OCI-LY1 (cell line): ENCODE measurements around the gene SEPTIN8.

ENCODE experiments used
- H2AFZ ChIP-seq: fragments of 200-600 bp; sonication (generic), shearing (Covaris generic); 2 replicates; pipeline ENCODE4 v1.6.0; 2014; ENCODE audit warnings: antibody characterized with exemption, mild to moderate bottlenecking, low read length
- H3F3A ChIP-seq: fragments of 200-600 bp; sonication (generic), shearing (Covaris generic); 2 replicates; pipeline ENCODE4 v1.6.0; 2014; ENCODE audit warnings: mild to moderate bottlenecking, antibody characterized with exemption, low read length, moderate library complexity; ENCODE audit not compliant: insufficient read depth
- H3K27ac ChIP-seq: fragments of 200-600 bp; sonication (generic); 2 replicates; pipeline ENCODE4 v1.5.1; 2014; ENCODE audit warnings: low read length, mixed run types, mild to moderate bottlenecking, low read depth; ENCODE audit not compliant: poor library complexity, severe bottlenecking
- H3K27me3 ChIP-seq: fragments of 200-600 bp; sonication (generic); 2 replicates; pipeline ENCODE4 v1.6.0; 2014; ENCODE audit warnings: antibody characterized with exemption, mild to moderate bottlenecking, low read length, moderate library complexity; ENCODE audit not compliant: insufficient read depth
- H3K36me3 ChIP-seq: fragments of 200-600 bp; sonication (generic); 2 replicates; pipeline ENCODE4 v1.6.1; 2014; ENCODE audit warnings: mild to moderate bottlenecking, antibody characterized with exemption, low read length, moderate library complexity, mixed read lengths; ENCODE audit not compliant: insufficient read depth
- H3K4me1 ChIP-seq: fragments of 200-600 bp; sonication (generic); 2 replicates; pipeline ENCODE4 v1.5.1; 2014; ENCODE audit warnings: mild to moderate bottlenecking, low read length, moderate library complexity; ENCODE audit not compliant: insufficient read depth, severe bottlenecking
- H3K4me2 ChIP-seq: fragments of 200-600 bp; sonication (generic), shearing (Covaris generic); 2 replicates; pipeline ENCODE4 v1.6.1; 2014; ENCODE audit warnings: low read length
- H3K4me3 ChIP-seq: fragments of 200-600 bp; sonication (generic); 2 replicates; pipeline ENCODE4 v1.5.1; 2014; ENCODE audit warnings: low read length, low read depth, mild to moderate bottlenecking, mixed read lengths; ENCODE audit not compliant: poor library complexity, severe bottlenecking
- H3K79me2 ChIP-seq: fragments of 200-600 bp; shearing (Covaris generic); 2 replicates; pipeline ENCODE4 v1.6.1; 2016; ENCODE audit warnings: mixed run types, low read length, mixed read lengths; ENCODE audit not compliant: insufficient read depth
- H3K9ac ChIP-seq: fragments of 200-600 bp; sonication (generic), shearing (Covaris generic); 2 replicates; pipeline ENCODE4 v1.6.1; 2014; ENCODE audit warnings: mild to moderate bottlenecking, low read length, mixed read lengths
- H3K9me2 ChIP-seq: fragments of 200-600 bp; sonication (generic), shearing (Covaris generic); 2 replicates; pipeline ENCODE4 v1.6.1; 2014; ENCODE audit warnings: low read depth, mild to moderate bottlenecking, low read length, mixed read lengths
- H3K9me3 ChIP-seq: fragments of 200-600 bp; shearing (Covaris generic); 2 replicates; pipeline ENCODE4 v1.6.1; 2014; ENCODE audit warnings: low read length, mixed read lengths
- H4K20me1 ChIP-seq: fragments of 200-600 bp; sonication (generic), shearing (Covaris generic); 2 replicates; pipeline ENCODE4 v1.6.0; 2016; ENCODE audit warnings: mild to moderate bottlenecking, low read length; ENCODE audit not compliant: insufficient read depth
- EZH2 ChIP-seq: fragments of 200-600 bp; sonication (generic), shearing (Covaris generic); IDR thresholded peaks from 2 replicates; pipeline ENCODE4 v1.8.0; 2017; ENCODE audit warnings: borderline replicate concordance, mixed run types, mild to moderate bottlenecking, antibody characterized with exemption, low read length, moderate library complexity, mixed read lengths
- TF ChIP-seq, protein P1 (sequence below): fragments of 200-600 bp; sonication (generic), shearing (Covaris generic); IDR thresholded peaks from 2 replicates; pipeline ENCODE4 v1.5.1; 2017; ENCODE audit warnings: mild to moderate bottlenecking, antibody characterized with exemption, low read length, moderate library complexity, mixed read lengths

Gene SEPTIN8

DNA sequence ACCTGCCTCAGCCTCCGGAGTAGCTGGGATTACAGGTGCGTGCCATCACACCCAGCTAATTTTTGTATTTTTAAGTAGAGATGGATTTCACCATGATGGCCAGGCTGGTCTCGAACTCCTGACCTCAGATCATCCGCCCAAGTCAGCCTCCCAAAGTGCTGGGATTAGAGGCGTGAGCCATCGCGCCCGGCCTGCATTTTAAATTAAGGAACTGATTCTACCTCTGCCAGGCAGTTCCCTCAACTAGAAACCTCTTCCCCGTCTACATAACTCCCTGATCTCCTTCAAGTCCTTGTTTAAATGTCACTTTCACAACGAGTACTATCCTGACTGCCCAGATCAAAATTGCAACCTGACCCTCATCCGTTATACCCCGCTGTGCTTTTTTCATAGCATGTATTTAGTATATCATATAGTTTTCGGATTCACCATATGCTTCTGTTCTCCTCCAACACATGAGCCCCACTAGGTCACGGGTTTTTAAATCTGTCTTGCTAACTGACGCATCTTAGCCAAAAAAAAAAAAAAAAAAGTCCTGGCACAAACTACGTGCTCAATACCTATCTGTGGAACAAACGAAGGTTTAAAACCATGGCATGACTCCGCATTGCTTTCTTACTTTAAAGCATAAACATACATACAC, 35.2 kb upstream of the SEPTIN8 start:
- no peaks in the 10 kb centered on the region for H3K9me2 ChIP-seq
- H3K4me3 ChIP-seq, result no peak overlapping the region
- H3K9me3 ChIP-seq, result no peaks in the 10 kb centered on the region
- H3K9ac ChIP-seq, result no peak overlapping the region
- no peak overlapping the region for H3K27ac ChIP-seq
- no peak overlapping the region for H2AFZ ChIP-seq
- no peaks in the 10 kb centered on the region for H4K20me1 ChIP-seq
- no peaks in the 10 kb centered on the region for H3F3A ChIP-seq
- H3K27me3 ChIP-seq, result peaks cover 14% of the 10 kb centered on the region
- no peak overlapping the region for H3K4me2 ChIP-seq
- H3K36me3 ChIP-seq, result no peaks in the 10 kb centered on the region
- no peaks in the 10 kb centered on the region for H3K79me2 ChIP-seq
- peaks cover 4% of the 10 kb centered on the region for H3K4me1 ChIP-seq
- no peak for TF ChIP-seq EZH2
- TF ChIP-seq, protein P1, sequence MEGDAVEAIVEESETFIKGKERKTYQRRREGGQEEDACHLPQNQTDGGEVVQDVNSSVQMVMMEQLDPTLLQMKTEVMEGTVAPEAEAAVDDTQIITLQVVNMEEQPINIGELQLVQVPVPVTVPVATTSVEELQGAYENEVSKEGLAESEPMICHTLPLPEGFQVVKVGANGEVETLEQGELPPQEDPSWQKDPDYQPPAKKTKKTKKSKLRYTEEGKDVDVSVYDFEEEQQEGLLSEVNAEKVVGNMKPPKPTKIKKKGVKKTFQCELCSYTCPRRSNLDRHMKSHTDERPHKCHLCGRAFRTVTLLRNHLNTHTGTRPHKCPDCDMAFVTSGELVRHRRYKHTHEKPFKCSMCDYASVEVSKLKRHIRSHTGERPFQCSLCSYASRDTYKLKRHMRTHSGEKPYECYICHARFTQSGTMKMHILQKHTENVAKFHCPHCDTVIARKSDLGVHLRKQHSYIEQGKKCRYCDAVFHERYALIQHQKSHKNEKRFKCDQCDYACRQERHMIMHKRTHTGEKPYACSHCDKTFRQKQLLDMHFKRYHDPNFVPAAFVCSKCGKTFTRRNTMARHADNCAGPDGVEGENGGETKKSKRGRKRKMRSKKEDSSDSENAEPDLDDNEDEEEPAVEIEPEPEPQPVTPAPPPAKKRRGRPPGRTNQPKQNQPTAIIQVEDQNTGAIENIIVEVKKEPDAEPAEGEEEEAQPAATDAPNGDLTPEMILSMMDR, result no peak

DNA sequence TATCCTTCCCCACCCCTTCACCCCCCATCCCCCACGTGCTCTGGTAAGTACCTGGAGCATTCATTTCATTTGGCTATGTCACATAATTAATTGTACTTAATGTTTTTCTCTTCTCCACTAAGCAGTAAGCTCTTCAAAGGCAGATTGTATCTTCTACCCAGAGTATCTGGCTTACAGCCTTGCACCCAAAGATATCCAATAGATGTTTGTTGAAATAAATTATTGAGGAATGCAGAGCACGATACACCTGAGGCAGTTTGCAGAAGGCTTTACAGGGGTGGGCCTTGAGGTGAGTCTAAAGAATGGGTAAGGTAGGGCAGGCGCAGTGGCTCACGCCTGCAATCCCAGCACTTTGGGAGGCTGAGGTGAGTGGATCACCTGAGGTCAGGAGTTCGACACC, 33.6 kb upstream of the SEPTIN8 start:
- Histone ChIP-seq H3K27me3 (peaks cover 14% of the 10 kb centered on the region), H3K9me2 (no peaks in the 10 kb centered on the region), H3K9ac (no peak overlapping the region), H3K79me2 (no peaks in the 10 kb centered on the region), H3K9me3 (no peaks in the 10 kb centered on the region), H3K4me1 (peaks cover 4% of the 10 kb centered on the region), H3K4me2 (no peak overlapping the region), H3K36me3 (no peaks in the 10 kb centered on the region), H3K4me3 (no peak overlapping the region), H3F3A (no peaks in the 10 kb centered on the region), H3K27ac (no peak overlapping the region), H2AFZ (no peak overlapping the region), H4K20me1 (no peaks in the 10 kb centered on the region)
- TF ChIP-seq, protein P1, result no peak
- TF ChIP-seq EZH2, result no peak

DNA sequence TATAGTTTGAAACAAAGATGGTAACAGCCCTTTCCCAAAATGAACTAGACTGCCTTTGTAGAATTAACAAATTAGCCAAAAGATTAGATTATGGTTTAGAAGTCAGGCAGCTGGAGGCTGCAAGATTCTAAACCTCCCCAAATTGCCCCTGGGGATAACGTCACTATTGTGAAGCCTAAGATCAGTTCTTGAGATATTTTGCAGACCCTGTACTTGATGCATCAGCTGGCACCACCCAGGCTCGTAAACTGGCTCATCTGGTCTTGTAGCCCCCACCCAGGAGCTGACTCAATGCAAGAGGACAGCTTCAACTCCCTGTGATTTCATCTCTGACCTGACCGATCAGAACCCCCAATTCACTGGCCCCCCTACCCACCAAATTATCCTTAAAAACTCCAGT, 31.8 kb upstream of the SEPTIN8 start:
- no peak overlapping the region for H2AFZ ChIP-seq
- no peak for TF ChIP-seq EZH2
- TF ChIP-seq, protein P1, result no peak
- no peaks in the 10 kb centered on the region for H3K9me2 ChIP-seq
- H3K36me3 ChIP-seq, result no peaks in the 10 kb centered on the region
- H3K4me1 ChIP-seq, result peaks cover 4% of the 10 kb centered on the region
- no peaks in the 10 kb centered on the region for H4K20me1 ChIP-seq
- no peaks in the 10 kb centered on the region for H3F3A ChIP-seq
- peaks cover 11% of the 10 kb centered on the region for H3K27me3 ChIP-seq
- H3K27ac ChIP-seq, result no peak overlapping the region
- no peaks in the 10 kb centered on the region for H3K79me2 ChIP-seq
- H3K9me3 ChIP-seq, result no peaks in the 10 kb centered on the region
- no peak overlapping the region for H3K4me2 ChIP-seq
- H3K9ac ChIP-seq, result no peak overlapping the region
- H3K4me3 ChIP-seq, result no peak overlapping the region
